IPS DF 4.7 (cell line): ENCODE measurements around the gene RAB11FIP4.

Experiments used
- DNase-seq: peaks from one replicate; pipeline ENCODE4 v3.0.0-alpha.2; 2013; ENCODE audit warnings: low spot score; ENCODE audit errors: extremely low read depth

The RAB11FIP4 gene

GRCh38 chr17:31496601-31497000, 105.1 kb downstream of the RAB11FIP4 start:
- DNase-seq = no peak

- DNase-seq = no peak
These were observed 106.0 kb downstream of the RAB11FIP4 start for GRCh38 chr17:31497431-31497830.

- DNase-seq = no peak
These were observed 106.7 kb downstream of the RAB11FIP4 start for GRCh38 chr17:31497994-31498826.

- no peak for DNase-seq
These were observed 108.5 kb downstream of the RAB11FIP4 start for GRCh38 chr17:31499771-31500554.

- DNase-seq = no peak
These were observed 115.0 kb downstream of the RAB11FIP4 start for GRCh38 chr17:31506517-31506916.

- DNase-seq = no peak
These were observed 117.0 kb downstream of the RAB11FIP4 start for GRCh38 chr17:31508288-31509094.

GRCh38 chr17:31509095-31509804, 117.8 kb downstream of the RAB11FIP4 start:
- DNase-seq = no peak

GRCh38 chr17:31509805-31510177, 118.3 kb downstream of the RAB11FIP4 start:
- no peak for DNase-seq

- no peak for DNase-seq
These were observed 119.1 kb downstream of the RAB11FIP4 start for GRCh38 chr17:31510308-31511194.

GRCh38 chr17:31511195-31511578, 119.7 kb downstream of the RAB11FIP4 start:
- no peak for DNase-seq

GRCh38 chr17:31511580-31511979, 120.1 kb downstream of the RAB11FIP4 start:
- DNase-seq = no peak

- no peak for DNase-seq
These were observed 120.7 kb downstream of the RAB11FIP4 start for GRCh38 chr17:31512104-31512740.

- DNase-seq = no peak
These were observed 121.3 kb downstream of the RAB11FIP4 start for GRCh38 chr17:31512796-31513195.

- DNase-seq = no peak
These were observed 122.4 kb downstream of the RAB11FIP4 start for GRCh38 chr17:31513731-31514427.

- no peak for DNase-seq
These were observed 123.8 kb downstream of the RAB11FIP4 start for GRCh38 chr17:31515267-31515666.

- no peak for DNase-seq
These were observed 126.0 kb downstream of the RAB11FIP4 start for GRCh38 chr17:31517524-31517923.

GRCh38 chr17:31518478-31518877, 127.0 kb downstream of the RAB11FIP4 start:
- no peak for DNase-seq

GRCh38 chr17:31521632-31522283, 130.3 kb downstream of the RAB11FIP4 start:
- DNase-seq = no peak
